Measurements from ENCODE around the gene KCNA10.

Gene KCNA10

GRCh38 chr1:110495926-110496600, 22.9 kb downstream of the KCNA10 start:
- DNase-seq = peak in 1 of 2 experiments; percentile 66

GRCh38 chr1:110494522-110495406, 24.2 kb downstream of the KCNA10 start:
- no peak for DNase-seq

DNA sequence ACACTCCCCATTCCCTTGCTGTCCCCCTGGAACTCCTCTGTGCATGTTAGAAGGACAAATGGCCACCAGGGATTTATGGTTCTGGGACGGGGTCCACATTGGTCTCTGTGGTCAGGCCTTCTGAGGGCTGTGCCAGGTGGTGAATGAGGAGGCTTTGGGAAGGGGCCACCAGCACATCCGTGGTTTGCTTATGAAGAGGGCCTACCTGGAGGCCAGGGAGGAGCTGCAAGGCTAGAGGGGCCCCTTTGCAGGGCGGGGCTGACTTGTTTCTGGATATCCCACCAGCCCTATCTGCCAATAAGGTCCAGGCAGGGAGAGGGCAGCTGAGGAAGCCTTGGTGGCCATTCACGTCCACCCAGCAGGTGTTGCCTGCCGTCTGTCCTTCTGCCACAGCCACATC, 24.9 kb downstream of the KCNA10 start:
- no peak for DNase-seq

DNA sequence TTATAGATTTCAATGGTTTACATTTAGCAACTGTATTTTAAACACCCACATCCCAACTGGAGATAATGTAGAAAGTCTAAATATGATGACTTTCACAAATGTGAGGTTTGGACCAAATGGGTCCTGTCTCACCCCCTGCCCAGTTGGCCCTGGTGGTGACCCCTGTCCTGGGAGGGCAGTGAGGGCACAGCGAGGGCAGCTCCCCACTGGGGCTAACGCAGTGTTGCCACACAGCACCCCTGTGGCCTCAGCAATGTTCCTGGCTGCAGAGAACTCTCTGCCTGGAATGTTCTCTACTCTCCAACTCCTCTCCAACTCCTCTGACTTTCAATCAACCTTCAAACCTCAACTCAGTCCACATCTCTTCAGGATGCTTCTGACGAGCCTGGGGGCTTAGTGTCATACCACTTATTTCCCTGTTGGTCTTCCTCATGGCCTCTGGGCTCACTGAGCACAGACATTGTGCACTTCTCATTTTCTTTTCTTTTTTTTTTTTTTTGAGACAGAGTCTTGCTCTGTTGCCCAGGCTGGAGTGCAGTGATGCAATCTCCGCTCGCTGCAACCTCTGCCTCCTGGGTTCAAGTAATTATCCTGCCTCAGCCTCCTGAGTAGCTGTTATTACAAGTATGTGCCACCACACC, 25.8 kb downstream of the KCNA10 start:
- DNase-seq = no peak

- peak in 1 of 2 experiments; percentile 25 for DNase-seq
Measured at GRCh38 chr1:110492573-110492972, 26.4 kb downstream of the KCNA10 start.

DNA sequence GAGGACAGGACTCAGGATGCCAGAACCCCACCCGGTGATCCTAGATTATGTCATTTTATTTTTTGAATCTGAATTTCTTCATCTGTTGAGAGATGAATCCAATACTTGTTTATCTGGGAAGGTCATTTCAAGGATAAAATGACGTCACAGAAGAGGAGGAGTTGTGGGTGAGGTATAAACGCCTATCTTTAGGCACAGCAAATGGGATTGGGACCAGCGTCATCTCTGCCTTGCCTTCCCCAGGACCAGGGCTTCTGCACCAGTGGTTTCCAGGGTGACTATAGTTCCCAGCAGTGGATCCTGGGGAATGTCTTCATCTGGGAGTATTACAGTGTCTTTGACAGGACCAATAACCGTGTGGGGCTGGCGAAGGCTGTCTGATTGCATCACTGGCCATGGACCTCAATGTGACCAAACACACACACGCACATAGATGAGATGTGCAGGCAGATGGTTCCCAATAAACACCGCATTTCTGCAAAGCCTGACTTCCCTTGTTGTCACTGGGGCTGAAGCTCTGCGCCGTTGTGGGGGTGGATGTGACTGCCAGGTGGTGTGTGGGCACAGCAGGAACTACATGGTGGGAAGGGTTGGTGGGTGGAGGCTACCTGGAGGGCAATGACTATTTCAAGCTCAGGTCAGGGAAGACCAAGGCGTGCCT, 28.1 kb downstream of the KCNA10 start:
- DNase-seq = no peak

- DNase-seq = no peak
Measured at GRCh38 chr1:110489973-110490542, 28.9 kb downstream of the KCNA10 start.

- no peak for DNase-seq
Measured at GRCh38 chr1:110489406-110489805, 29.6 kb downstream of the KCNA10 start.

DNA sequence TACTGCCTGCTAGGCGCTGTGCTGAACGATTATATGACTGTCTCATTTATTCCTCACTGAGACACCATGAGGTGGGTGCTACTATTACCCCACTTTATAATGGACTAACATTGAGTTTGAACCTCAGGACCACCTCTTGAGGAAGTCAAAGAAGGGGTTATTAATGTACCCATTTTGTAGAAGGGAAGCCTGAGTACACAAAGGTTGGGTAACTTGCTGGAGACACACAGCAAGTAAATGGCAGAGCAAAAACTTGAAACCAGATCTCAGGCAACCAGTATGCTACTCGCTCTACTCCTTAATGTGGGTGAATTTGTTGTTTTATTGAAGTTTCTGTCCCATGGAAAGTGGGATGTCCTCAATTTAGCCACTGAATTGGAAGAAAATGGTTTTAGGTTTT, 30.1 kb downstream of the KCNA10 start:
- no peak for DNase-seq

- DNase-seq = no peak
Measured at GRCh38 chr1:110488161-110488560, 30.8 kb downstream of the KCNA10 start.

DNA sequence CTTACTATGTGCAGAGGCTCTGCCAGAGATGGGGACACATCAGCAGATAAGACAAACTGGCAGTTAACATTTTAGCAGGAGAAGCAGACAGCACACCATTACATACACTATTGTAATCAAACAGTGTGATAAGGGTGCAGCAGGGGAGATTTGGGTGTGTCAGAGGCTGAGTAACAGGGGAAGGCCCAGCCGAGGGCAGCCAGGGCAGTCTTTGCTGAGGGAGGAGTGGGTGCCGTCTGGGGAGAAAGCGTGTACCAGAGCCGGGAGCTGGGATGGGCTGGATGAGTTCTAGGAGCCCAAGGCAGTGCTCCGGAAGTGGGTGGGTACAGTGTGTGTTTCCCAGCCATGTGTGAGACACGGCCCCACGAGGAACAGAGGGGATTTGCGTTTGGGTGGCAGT, 31.2 kb downstream of the KCNA10 start:
- DNase-seq = no peak

- DNase-seq = no peak
Measured at GRCh38 chr1:110485725-110486124, 33.2 kb downstream of the KCNA10 start.

DNA sequence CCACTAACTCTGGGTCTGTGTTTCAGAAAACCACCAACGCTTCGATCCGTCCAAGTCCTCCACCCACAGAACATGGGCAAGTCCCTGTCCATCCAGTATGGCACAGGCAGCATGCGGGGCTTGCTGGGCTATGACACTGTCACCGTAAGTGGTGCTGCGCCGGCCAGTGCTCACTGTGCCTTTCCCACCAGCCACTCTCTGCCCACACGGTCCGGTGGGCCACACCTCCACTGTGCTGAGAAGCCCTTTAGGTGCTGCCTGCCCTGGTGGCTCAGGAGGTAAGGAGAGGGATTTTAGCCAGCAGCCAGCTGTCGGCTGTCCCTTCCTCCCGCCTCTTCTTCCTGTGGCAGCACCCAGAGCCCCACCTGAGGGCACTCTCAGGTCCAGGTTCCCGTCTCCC, 34.2 kb downstream of the KCNA10 start:
- no peak for DNase-seq

GRCh38 chr1:110483308-110483685, 35.7 kb downstream of the KCNA10 start:
- peak in 1 of 2 experiments; percentile 12 for DNase-seq

GRCh38 chr1:110482662-110483307, 36.2 kb downstream of the KCNA10 start:
- DNase-seq = no peak

GRCh38 chr1:110481968-110482623, 36.9 kb downstream of the KCNA10 start:
- DNase-seq = no peak

- no peak for DNase-seq
Measured at GRCh38 chr1:110480356-110481096, 38.4 kb downstream of the KCNA10 start.

DNA sequence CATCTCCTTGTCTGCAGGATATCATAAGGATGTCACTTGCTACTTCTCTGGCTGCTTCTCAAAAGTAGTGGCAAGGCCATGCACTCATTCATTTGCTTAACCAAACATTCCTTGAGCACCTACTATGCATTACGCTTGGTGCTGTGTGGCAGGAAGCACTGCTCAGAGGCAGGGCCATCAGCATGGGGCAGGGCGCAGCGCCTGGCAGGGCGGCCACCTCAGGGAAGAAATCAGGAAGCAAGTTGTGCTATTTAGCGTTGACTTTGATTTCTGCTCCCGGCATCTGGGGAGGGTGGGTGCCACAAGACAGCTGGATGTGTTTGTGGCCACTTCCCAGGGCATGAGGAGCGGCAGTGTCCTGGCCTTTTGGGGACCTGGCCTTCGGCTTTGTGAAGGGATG, 40.1 kb downstream of the KCNA10 start:
- no peak for DNase-seq

GRCh38 chr1:110477967-110478640, 40.9 kb downstream of the KCNA10 start:
- DNase-seq = no peak

DNA sequence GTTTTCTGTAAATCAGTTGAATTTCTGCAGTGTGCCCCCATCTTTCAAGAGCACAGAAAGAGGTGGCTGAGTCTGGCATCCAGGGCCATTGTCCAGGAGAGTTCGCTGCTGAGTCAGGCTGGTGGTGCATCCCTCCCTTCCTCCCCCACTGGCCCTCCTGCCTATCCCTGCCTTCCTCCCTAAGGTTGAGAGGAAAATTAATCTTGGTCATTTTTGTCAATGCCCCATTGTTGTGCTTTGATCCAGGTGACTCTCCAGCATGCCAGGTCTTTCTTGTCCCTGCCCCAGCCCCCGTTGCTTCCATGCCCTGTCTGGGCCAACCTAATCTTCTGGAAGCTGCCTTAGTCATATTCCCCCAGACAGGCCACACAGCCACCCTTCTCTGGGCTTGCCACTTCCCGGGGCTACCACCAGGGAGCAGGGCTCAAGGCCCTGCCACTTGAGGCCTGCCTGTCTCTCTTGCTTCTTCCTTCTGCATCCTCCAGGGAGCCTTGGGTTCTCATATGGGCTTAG, 41.5 kb downstream of the KCNA10 start:
- DNase-seq = no peak

Data from cerebellar nuclear complex (tissue), 1 donor.